ENCODE data around the gene XPO6. TPM values are rescaled to one million over a fixed set of nuclear protein-coding genes. Genes with fewer than 3 reads are reported as not detected.
A peak's percentile ranks its signal among the peaks of the same experiment; 100 is the strongest.

The XPO6 gene
- total RNA-seq, 8 experiments from 2014 or later = 61.4 to 150 (median 82.2) TPM

- no peaks in the 10 kb centered on the region for H3K4me1 ChIP-seq (replicated peaks in 1 of 2)
- ATAC-seq (replicated peaks in 6 of 8) = peak in 5 of 8 experiments; percentile 59 to 94 (median 62)
- in situ Hi-C loops (cut with MboI; ENCODE audit: low pct_unique_long_range_greater_than_20kb in 2 of 9, low sequenced_read_pairs in 9 of 9, unreplicated experiment in 9 of 9) = no loop called here
- H3K27ac ChIP-seq = no peak overlapping the region
- no peak overlapping the region for H3K4me3 ChIP-seq
- WGBS, 10 experiments = 20 to 100% (median 72%) methylated on average over 1 to 3 of the region's 3 CpGs
Measured at GRCh38 chr16:28155293-28155692, 56.5 kb downstream of the XPO6 start.

- no peaks in the 10 kb centered on the region for H3K4me1 ChIP-seq (replicated peaks in 1 of 2)
- no peak overlapping the region for H3K27ac ChIP-seq
- in situ Hi-C loops (cut with MboI; ENCODE audit: low pct_unique_long_range_greater_than_20kb in 2 of 9, low sequenced_read_pairs in 9 of 9, unreplicated experiment in 9 of 9) = no loop called here
- ATAC-seq (replicated peaks in 6 of 8) = no peak
- WGBS, 10 experiments = 80 to 100% (median 94%) methylated on average over 2 to 7 of the region's 7 CpGs; no CpG with 5 or more reads in 1 of the 10 experiments
- no peak overlapping the region for H3K4me3 ChIP-seq
Measured at GRCh38 chr16:28151180-28151579, 60.6 kb downstream of the XPO6 start.

GRCh38 chr16:28149011-28149888 is 62.5 kb downstream of the XPO6 start:
- ATAC-seq (replicated peaks in 6 of 8) = peak in 1 of 8 experiments; percentile 51
- H3K4me3 ChIP-seq = no peak overlapping the region
- WGBS, 10 experiments = 79 to 98% (median 94%) methylated on average over 3 to 11 of the region's 12 CpGs; no CpG with 5 or more reads in 1 of the 10 experiments
- no peaks in the 10 kb centered on the region for H3K4me1 ChIP-seq (replicated peaks in 1 of 2)
- in situ Hi-C loops (cut with MboI; ENCODE audit: low pct_unique_long_range_greater_than_20kb in 2 of 9, low sequenced_read_pairs in 9 of 9, unreplicated experiment in 9 of 9) = no loop called here
- no peak overlapping the region for H3K27ac ChIP-seq

- 68 to 100% (median 100%) methylated on average over 1 to 3 of the region's 3 CpGs; no CpG with 5 or more reads in 1 of the 10 experiments for WGBS, 10 experiments
- in situ Hi-C loops (cut with MboI; ENCODE audit: low pct_unique_long_range_greater_than_20kb in 2 of 9, low sequenced_read_pairs in 9 of 9, unreplicated experiment in 9 of 9) = no loop called here
- Histone ChIP-seq H3K27ac (no peak overlapping the region), H3K4me1 (replicated peaks in 1 of 2) (no peaks in the 10 kb centered on the region), H3K4me3 (no peak overlapping the region)
- no peak for ATAC-seq (replicated peaks in 6 of 8)
Measured at GRCh38 chr16:28146536-28146935, 65.2 kb downstream of the XPO6 start.

- WGBS, 10 experiments = 73 to 100% (median 100%) methylated on average over 2 of the region's 2 CpGs; no CpG with 5 or more reads in 2 of the 10 experiments
- in situ Hi-C loops (cut with MboI; ENCODE audit: low pct_unique_long_range_greater_than_20kb in 2 of 9, low sequenced_read_pairs in 9 of 9, unreplicated experiment in 9 of 9) = no loop called here
- ATAC-seq (replicated peaks in 6 of 8) = no peak
- H3K27ac ChIP-seq = no peak overlapping the region
- no peaks in the 10 kb centered on the region for H3K4me1 ChIP-seq (replicated peaks in 1 of 2)
- H3K4me3 ChIP-seq = no peak overlapping the region
Measured at GRCh38 chr16:28145796-28146195, 66.0 kb downstream of the XPO6 start.

- no peak overlapping the region for H3K4me3 ChIP-seq
- no peak for ATAC-seq (replicated peaks in 6 of 8)
- H3K27ac ChIP-seq = no peak overlapping the region
- 61 to 100% (median 100%) methylated on average over 1 to 4 of the region's 5 CpGs; no CpG with 5 or more reads in 2 of the 10 experiments for WGBS, 10 experiments
- in situ Hi-C loops (cut with MboI; ENCODE audit: low pct_unique_long_range_greater_than_20kb in 2 of 9, low sequenced_read_pairs in 9 of 9, unreplicated experiment in 9 of 9) = no loop called here
- H3K4me1 ChIP-seq (replicated peaks in 1 of 2) = no peaks in the 10 kb centered on the region
Measured at GRCh38 chr16:28140788-28141618, 70.8 kb downstream of the XPO6 start.

- no peak overlapping the region for H3K27ac ChIP-seq
- H3K4me1 ChIP-seq (replicated peaks in 1 of 2) = no peaks in the 10 kb centered on the region
- ATAC-seq (replicated peaks in 6 of 8) = no peak
- in situ Hi-C loops (cut with MboI; ENCODE audit: low pct_unique_long_range_greater_than_20kb in 2 of 9, low sequenced_read_pairs in 9 of 9, unreplicated experiment in 9 of 9) = no loop called here
- no peak overlapping the region for H3K4me3 ChIP-seq
- WGBS, 10 experiments = 71 to 100% (median 100%) methylated on average over 1 of the region's 1 CpG; no CpG with 5 or more reads in 4 of the 10 experiments
Measured at GRCh38 chr16:28139530-28139929, 72.2 kb downstream of the XPO6 start.

- Histone ChIP-seq H3K4me1 (replicated peaks in 1 of 2) (no peaks in the 10 kb centered on the region), H3K4me3 (no peak overlapping the region), H3K27ac (no peak overlapping the region)
- in situ Hi-C loops (cut with MboI; ENCODE audit: low pct_unique_long_range_greater_than_20kb in 2 of 9, low sequenced_read_pairs in 9 of 9, unreplicated experiment in 9 of 9) = no loop called here
- ATAC-seq (replicated peaks in 6 of 8) = no peak
- 82 to 100% (median 92%) methylated on average over 1 to 6 of the region's 6 CpGs; no CpG with 5 or more reads in 3 of the 10 experiments for WGBS, 10 experiments
Measured at GRCh38 chr16:28136751-28137434, 74.9 kb downstream of the XPO6 start.

GRCh38 chr16:28133666-28134065 is 78.1 kb downstream of the XPO6 start:
- no peak for ATAC-seq (replicated peaks in 6 of 8)
- in situ Hi-C loops (cut with MboI; ENCODE audit: low pct_unique_long_range_greater_than_20kb in 2 of 9, low sequenced_read_pairs in 9 of 9, unreplicated experiment in 9 of 9) = no loop called here
- H3K4me3 ChIP-seq = no peak overlapping the region
- 80 to 100% (median 87%) methylated on average over 3 to 5 of the region's 7 CpGs; no CpG with 5 or more reads in 4 of the 10 experiments for WGBS, 10 experiments
- H3K4me1 ChIP-seq (replicated peaks in 1 of 2) = no peaks in the 10 kb centered on the region
- H3K27ac ChIP-seq = no peak overlapping the region

- in situ Hi-C loops (cut with MboI; ENCODE audit: low pct_unique_long_range_greater_than_20kb in 2 of 9, low sequenced_read_pairs in 9 of 9, unreplicated experiment in 9 of 9) = no loop called here
- 40 to 100% (median 90%) methylated on average over 3 to 5 of the region's 5 CpGs; no CpG with 5 or more reads in 1 of the 10 experiments for WGBS, 10 experiments
- no peak overlapping the region for H3K27ac ChIP-seq
- no peak for ATAC-seq (replicated peaks in 6 of 8)
- no peak overlapping the region for H3K4me3 ChIP-seq
- no peaks in the 10 kb centered on the region for H3K4me1 ChIP-seq (replicated peaks in 1 of 2)
Measured at GRCh38 chr16:28131743-28132393, 79.9 kb downstream of the XPO6 start.

- 0 to 94% (median 90%) methylated on average over 1 to 5 of the region's 6 CpGs; no CpG with 5 or more reads in 5 of the 10 experiments for WGBS, 10 experiments
- in situ Hi-C loops (cut with MboI; ENCODE audit: low pct_unique_long_range_greater_than_20kb in 2 of 9, low sequenced_read_pairs in 9 of 9, unreplicated experiment in 9 of 9) = no loop called here
- peak in 2 of 8 experiments; percentile 55 to 64 for ATAC-seq (replicated peaks in 6 of 8)
Measured at GRCh38 chr16:28131181-28131580, 80.6 kb downstream of the XPO6 start.

More at GRCh38 chr16:28131181-28131580, 80.6 kb downstream of the XPO6 start:
- Histone ChIP-seq H3K4me1 (replicated peaks in 1 of 2) (no peaks in the 10 kb centered on the region), H3K4me3 (no peak overlapping the region), H3K27ac (no peak overlapping the region)

All from motor neuron (in vitro differentiated cells).